Fibroblast of the conjunctiva (primary cell): ENCODE data around the gene FGD4.
A peak's percentile ranks its signal among the peaks of the same experiment; 100 is the strongest.
"Not testable (repeated sequence)": the region's sequence is repeated elsewhere in the genome, so short reads cannot be mapped to it uniquely, and the experiment has no call there.

ENCODE experiments used
- DNase-seq: peaks from one replicate; pipeline ENCODE4 v3.0.0-alpha.2; 2010; ENCODE audit warnings: low read depth

FGD4 gene

DNA sequence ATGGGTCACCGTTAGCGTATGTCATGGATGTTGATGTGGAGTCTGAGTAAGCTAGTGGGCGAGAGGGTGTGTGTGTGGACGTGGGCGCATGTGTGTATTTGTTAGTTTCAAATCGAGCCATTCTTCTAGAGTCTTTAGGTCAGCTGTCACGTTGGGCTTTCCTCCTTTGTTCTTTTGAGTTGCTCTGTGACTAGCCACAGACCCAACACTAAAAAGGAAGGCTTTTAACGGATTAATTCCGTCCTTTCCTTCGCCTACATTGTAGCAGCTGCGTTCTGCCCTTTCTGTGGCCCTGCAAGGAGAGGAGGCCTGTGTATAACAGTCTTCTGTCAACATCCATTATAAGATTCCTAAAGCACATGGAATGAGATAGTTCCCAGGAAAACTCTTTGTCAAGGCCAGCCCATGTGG is 162.6 kb downstream of the FGD4 start:
- DNase-seq, result no peak

DNA sequence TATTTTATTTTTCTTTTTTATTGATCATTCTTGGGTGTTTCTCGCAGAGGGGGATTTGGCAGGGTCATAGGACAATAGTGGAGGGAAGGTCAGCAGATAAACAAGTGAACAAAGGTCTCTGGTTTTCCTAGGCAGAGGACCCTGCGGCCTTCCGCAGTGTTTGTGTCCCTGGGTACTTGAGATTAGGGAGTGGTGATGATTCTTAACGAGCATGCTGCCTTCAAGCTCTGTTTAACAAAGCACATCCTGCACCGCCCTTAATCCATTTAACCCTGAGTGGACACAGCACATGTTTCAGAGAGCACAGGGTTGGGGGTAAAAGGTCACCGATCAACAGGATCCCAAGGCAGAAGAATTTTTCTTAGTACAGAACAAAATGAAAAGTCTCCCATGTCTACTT is 163.1 kb downstream of the FGD4 start:
- not testable (repeated sequence) for DNase-seq

DNA sequence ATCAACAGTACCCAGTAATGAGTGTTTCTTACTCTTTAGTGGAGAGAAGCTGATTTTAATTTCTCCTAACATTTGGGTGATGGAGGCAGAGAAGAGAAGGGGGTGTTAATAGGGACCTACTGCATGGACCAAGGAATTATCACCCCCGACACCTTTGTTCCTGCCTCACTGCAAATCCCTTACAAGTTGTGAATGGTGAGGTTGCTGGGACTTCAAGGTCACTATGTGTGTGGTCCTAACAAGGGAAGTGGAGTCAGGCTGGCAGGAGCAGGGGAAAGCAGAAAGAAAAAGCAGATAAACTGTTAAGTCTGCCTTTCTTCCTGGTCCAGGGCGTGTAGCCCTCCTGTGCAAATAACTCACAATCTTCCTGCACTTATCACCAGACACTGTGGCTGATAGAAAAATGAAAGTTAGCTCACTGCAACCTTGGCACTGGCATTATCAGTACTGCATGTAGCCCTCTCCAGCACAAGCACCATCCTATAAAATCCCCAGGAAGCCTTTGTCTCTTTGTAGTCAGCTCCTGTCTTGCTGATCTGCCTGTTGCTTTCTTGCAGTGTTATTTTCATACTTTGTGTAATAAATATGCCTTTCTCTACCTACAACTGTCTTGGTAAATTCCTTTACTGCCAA is 167.4 kb downstream of the FGD4 start:
- DNase-seq, result no peak

DNA sequence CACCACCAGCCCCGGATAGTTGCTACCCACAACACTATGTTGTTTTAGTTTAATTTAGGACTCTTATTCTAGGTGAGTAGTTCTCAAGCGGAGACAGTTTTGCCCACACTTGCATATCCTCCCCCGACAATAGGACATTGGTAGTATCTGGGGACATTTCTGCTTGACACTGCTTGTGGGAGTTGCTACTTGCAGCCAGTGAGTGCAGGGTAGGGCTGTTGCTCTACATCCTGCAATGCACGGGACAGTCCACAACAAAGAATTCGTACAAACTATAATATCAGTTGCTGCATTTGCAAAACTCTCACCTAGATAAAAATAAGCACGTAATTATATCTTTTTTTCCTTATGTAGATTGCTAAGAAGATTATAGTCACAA is 167.9 kb downstream of the FGD4 start:
- DNase-seq, result no peak

DNA sequence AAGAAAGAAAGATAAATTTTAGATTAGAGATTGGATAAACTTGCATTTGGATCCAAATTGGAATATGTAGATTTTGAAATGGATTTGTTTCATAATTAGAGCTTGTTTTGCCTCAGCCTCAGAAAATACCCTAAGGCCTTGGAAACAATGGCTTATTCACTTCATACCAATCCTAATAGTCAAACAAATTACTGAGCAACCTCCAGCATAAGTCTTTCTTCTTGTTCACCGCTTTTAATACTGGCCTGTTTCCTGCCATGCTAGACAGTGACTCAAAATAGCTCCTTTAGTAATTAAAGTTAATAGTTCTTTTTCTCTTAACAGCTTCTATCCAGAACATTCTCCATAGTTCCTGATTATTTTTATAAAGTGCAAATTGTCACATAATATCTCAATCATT is 168.9 kb downstream of the FGD4 start:
- DNase-seq, result peak; percentile 71

- no peak for DNase-seq
Observed at GRCh38 chr12:32569259-32569658, 169.9 kb downstream of the FGD4 start.

DNA sequence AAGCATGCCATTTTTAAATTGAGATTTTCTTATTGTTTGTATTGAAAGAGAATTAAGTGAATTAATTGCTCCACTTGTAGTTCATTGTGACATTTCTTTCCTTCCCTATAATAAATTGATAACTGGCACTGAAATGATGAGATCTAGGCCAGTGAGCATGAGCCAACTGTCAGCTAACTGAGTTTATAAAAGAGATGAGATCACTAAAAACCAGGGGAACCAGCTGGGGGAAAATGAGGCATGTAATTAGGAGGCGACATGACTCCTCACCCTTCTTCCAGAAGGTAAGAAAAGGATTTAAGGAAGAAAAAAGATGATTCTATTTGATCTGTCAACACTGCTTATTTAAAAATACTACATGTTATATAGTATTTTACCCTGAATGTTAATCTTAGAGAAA is 175.2 kb downstream of the FGD4 start:
- DNase-seq, result no peak

- DNase-seq, result no peak
Observed at GRCh38 chr12:32577328-32577727, 178.0 kb downstream of the FGD4 start.

DNA sequence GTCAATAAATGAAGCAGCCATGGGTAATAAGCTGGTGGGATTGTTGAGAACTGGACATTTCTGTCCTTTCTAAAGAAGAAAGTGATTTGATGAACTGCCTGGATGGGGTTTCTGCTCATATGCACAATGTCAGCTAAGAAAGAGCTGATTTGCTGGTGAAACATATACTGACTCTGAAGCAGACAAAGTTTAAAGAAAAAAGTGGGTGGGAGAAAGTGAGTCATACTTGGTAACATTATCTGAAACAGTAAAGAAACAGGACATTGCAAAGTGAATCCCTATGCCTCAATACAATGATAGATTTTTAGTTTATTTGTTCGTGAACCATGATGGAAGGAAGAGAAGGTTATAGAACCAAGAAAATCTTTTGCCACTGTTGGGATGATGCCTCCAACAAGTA is 184.2 kb downstream of the FGD4 start:
- DNase-seq, result no peak

DNA sequence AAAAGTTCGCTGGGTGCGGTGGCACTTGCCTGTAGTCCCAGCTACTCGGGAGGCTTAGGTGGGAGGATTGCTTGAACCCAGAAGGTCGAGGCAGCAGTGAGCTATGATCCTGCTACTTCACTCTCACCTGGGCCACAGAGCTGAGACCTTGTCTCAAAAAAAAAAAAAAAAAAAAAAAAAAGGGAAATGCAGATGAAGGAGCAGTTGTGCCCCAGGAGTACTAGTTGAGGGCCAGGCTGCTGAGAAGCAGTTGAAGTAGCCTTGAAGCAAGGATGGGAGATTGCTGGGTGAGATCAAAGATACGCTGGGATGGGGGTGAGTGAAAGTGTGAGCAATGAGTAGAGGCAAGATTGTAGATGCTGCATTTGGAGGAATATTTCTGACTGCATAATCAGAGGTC is 186.3 kb downstream of the FGD4 start:
- no peak for DNase-seq

DNA sequence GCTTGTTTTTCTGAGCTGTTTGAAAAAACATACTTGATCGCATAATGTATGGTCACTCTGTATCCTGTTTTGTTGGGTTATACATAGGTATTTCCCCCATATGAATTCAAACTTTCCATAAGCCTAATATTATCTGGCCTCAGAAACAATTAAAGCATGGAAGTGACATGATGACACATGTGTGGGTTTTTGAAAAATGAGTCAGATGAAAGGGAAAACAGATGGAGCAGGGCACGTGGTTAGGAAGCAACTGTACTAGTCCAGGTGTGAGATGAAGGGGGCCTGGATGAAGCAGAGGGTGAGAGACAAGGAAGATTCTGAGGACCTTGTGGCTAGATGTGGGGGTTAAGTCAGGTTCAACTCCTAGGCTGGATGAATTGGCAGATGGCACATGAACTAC is 187.0 kb downstream of the FGD4 start:
- DNase-seq, result no peak

DNA sequence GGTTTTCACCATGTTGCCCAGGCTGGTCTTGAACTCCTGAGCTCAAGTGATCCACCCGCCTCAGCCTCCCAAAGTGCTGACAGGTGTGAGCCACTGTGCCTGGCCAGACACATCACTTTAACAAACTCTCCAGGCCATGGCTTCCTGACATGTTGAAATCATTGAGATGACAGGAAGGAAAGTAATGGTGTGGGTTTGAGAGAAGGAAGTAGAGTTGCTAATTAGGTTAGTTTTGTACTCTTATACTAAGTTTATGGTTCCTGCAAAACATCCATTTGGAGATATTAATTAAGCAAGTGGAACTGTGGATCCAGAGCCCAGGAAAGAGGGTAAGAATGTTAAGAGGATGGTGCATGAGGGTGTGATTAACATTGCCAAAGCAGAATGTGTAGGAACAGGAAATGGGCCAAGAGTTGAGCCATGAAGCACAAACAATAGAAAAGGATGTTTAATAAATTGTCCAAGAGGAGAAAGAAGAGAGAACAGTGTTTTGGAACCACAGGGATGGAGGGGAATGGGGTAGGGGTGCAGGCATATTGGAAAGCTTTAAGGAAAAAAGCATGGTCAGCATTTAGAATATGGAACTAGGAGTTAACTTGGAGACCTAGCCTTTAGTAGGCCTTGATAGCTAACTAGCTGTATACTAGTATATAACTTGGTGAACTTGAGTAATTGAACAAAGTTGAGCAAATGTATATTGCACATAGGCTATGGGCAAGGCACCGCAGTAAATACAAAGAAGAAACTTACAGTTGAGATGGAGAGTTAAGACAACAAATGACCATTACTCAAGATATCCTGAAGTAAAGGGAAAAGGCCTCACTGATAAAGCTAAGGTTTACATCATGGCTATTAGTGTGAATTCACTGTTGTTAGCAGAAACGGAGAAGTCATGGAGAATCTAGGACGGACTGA is 188.5 kb downstream of the FGD4 start:
- DNase-seq, result no peak

- DNase-seq, result no peak
Observed at GRCh38 chr12:32588604-32589003, 189.2 kb downstream of the FGD4 start.

GRCh38 chr12:32589165-32589865 is 190.0 kb downstream of the FGD4 start:
- no peak for DNase-seq

- DNase-seq, result no peak
Observed at GRCh38 chr12:32595251-32595650, 195.9 kb downstream of the FGD4 start.

DNA sequence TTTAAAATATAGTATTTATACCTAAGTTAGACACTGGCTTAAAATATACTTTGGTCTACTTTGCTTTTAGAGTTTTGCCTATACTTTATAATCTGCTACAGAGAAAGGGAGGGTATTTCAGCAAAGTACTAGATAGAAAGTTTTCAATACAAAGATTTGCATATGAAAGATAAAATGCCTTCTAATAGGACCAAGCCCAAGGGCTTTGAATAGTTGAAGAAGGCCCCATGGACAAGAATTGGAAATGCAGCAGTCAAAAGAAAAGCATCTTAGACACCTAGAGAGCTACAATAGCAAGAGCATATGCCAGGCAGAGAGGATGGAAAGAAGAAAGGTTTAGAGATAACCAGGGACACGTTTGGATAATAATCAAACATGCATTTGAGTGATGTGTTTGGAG is 196.7 kb downstream of the FGD4 start:
- no peak for DNase-seq

GRCh38 chr12:32598688-32599087 is 199.3 kb downstream of the FGD4 start:
- DNase-seq, result no peak

DNA sequence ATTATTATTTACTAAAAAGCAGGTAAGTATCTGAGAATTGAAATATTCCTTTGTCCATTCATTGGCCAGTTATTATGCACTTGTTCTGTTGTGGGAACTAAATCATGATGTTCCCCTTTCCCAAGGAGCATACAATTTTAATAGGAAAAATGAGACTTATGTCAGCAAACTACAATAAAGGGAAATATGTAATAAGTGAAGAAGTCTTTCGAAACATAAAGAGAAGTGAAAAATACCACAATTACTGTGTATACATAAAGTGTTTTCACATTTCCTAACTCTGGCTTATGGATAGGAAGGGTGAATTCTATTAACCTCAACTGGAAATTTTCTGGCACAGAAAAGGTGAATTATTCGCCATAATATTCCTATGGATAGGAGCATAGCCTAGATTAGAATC is 201.3 kb downstream of the FGD4 start:
- no peak for DNase-seq

GRCh38 chr12:32603071-32603470 is 203.7 kb downstream of the FGD4 start:
- no peak for DNase-seq

GRCh38 chr12:32603858-32604257 is 204.5 kb downstream of the FGD4 start:
- DNase-seq, result no peak

DNA sequence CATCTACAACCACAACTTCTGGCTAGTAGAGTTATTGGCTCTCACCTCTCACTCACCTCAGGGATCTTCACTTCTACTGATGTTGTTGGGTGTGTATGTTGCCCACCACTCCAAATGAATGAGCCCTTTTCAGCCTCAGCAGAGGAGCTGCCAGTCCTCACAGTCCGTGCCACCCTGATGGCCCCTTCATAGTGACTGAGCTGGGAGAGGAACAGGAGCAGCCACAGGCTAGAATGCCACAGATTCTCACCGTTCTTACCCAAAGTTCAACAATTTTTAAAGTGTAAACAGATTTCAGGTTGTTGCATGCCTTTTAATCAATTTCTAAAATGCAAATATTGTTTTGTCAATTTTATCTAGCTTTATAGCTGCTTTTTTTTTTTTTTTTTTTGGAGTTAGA is 205.2 kb downstream of the FGD4 start:
- DNase-seq, result no peak

- no peak for DNase-seq
Observed at GRCh38 chr12:32605326-32606095, 206.2 kb downstream of the FGD4 start.
